ENCODE data around the gene TBC1D32.

DNA sequence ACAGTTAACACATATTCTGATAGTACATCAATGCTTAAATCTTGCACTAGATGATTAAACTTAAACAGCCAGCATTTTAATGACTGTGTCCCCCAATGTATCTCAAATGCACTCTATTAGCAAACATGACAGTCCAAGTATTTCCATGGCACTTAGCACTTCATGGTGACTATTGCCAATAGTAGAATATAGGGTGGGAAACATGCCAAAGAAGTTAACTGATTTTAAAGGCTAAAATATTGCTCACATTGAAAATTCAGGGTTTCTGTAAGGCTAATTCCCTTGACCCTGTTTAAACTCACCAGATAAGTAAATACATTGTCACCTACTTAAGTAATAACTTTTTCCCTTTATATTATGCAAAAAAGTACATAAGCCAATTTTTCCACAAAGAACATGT is 266.9 kb downstream of the TBC1D32 start:
- TF ChIP-seq, protein P1, sequence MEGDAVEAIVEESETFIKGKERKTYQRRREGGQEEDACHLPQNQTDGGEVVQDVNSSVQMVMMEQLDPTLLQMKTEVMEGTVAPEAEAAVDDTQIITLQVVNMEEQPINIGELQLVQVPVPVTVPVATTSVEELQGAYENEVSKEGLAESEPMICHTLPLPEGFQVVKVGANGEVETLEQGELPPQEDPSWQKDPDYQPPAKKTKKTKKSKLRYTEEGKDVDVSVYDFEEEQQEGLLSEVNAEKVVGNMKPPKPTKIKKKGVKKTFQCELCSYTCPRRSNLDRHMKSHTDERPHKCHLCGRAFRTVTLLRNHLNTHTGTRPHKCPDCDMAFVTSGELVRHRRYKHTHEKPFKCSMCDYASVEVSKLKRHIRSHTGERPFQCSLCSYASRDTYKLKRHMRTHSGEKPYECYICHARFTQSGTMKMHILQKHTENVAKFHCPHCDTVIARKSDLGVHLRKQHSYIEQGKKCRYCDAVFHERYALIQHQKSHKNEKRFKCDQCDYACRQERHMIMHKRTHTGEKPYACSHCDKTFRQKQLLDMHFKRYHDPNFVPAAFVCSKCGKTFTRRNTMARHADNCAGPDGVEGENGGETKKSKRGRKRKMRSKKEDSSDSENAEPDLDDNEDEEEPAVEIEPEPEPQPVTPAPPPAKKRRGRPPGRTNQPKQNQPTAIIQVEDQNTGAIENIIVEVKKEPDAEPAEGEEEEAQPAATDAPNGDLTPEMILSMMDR (IDR thresholded peaks at IDR 0.05; ENCODE audit: insufficient read depth, low read length): no peak
- TF ChIP-seq POLR2AphosphoS5 (IDR thresholded peaks at IDR 0.05; ENCODE audit: low read depth) (no peak), SPI1 (IDR thresholded peaks at IDR 0.05; ENCODE audit: borderline replicate concordance, low read depth) (no peak)
- TF ChIP-seq, protein P2, sequence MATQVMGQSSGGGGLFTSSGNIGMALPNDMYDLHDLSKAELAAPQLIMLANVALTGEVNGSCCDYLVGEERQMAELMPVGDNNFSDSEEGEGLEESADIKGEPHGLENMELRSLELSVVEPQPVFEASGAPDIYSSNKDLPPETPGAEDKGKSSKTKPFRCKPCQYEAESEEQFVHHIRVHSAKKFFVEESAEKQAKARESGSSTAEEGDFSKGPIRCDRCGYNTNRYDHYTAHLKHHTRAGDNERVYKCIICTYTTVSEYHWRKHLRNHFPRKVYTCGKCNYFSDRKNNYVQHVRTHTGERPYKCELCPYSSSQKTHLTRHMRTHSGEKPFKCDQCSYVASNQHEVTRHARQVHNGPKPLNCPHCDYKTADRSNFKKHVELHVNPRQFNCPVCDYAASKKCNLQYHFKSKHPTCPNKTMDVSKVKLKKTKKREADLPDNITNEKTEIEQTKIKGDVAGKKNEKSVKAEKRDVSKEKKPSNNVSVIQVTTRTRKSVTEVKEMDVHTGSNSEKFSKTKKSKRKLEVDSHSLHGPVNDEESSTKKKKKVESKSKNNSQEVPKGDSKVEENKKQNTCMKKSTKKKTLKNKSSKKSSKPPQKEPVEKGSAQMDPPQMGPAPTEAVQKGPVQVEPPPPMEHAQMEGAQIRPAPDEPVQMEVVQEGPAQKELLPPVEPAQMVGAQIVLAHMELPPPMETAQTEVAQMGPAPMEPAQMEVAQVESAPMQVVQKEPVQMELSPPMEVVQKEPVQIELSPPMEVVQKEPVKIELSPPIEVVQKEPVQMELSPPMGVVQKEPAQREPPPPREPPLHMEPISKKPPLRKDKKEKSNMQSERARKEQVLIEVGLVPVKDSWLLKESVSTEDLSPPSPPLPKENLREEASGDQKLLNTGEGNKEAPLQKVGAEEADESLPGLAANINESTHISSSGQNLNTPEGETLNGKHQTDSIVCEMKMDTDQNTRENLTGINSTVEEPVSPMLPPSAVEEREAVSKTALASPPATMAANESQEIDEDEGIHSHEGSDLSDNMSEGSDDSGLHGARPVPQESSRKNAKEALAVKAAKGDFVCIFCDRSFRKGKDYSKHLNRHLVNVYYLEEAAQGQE (IDR thresholded peaks at IDR 0.05; ENCODE audit: insufficient replicate concordance, low read depth): no peak
